Transverse colon (tissue), 4 donors: ENCODE measurements around the gene ESD. TPM values are rescaled to one million over a fixed set of nuclear protein-coding genes. Genes with fewer than 3 reads are reported as not detected.

Experiments used
- DNase-seq: peaks from one replicate; pipeline ENCODE4 v3.0.0-alpha.2; 2019
- H3K27ac ChIP-seq, 4 donors: fragments of 200-600 bp; sonication (generic); 2 replicates each; pipeline ENCODE4 v1.5.1; 2016 to 2018; ENCODE audit warnings: inconsistent platforms in 4 of 4
- H3K27me3 ChIP-seq: fragments of 200-600 bp; sonication (generic); 2 replicates; pipeline ENCODE4 v1.5.1; 2017; ENCODE audit warnings: inconsistent platforms
- H3K36me3 ChIP-seq, 4 donors: fragments of 200-600 bp; sonication (generic); 2 replicates each; pipeline ENCODE4 v1.5.1; 2017 to 2019; ENCODE audit warnings: inconsistent platforms in 4 of 4
- H3K4me1 ChIP-seq, 4 donors: fragments of 200-600 bp; sonication (generic); 2 replicates each; pipeline ENCODE4 v1.5.1; 2017 to 2020; ENCODE audit warnings: inconsistent platforms in 4 of 4
- H3K4me3 ChIP-seq, 4 donors: fragments of 200-600 bp; sonication (generic); 1 replicate in 1 of 4; 2 replicates in 3 of 4; pipeline versions ENCODE4 v1.5.1 to v1.6.1; 2017 to 2019; ENCODE audit warnings: inconsistent platforms in 4 of 4
- H3K9me3 ChIP-seq, 2 donors: fragments of 200-600 bp; sonication (generic); 2 replicates each; pipeline ENCODE4 v1.5.1; 2017 to 2019; ENCODE audit warnings: inconsistent platforms in 2 of 2
- EP300 ChIP-seq: sonication (generic); formaldehyde crosslinking; IDR thresholded peaks from one replicate; pipeline ENCODE4 v1.6.1; 2017; ENCODE audit warnings: antibody characterized with exemption, low read depth
- POLR2A ChIP-seq: fragments of 450-650 bp; IDR thresholded peaks from one replicate; pipeline ENCODE4 v1.6.1; 2016; ENCODE audit warnings: antibody characterized with exemption, mild to moderate bottlenecking, moderate library complexity
- POLR2AphosphoS5 ChIP-seq, 3 donors: sonication (generic); formaldehyde crosslinking; IDR thresholded peaks; one replicate each; pipeline ENCODE4 v1.6.1; 2016; ENCODE audit warnings: antibody characterized with exemption in 3 of 3
- WGBS, 2 donors: methylation state at CpG; one replicate each; pipeline ENCODE4 v1.1.5; 2018; ENCODE audit warnings: low coverage in 1 of 2; 5-methylcytosine and 5-hydroxymethylcytosine counted together
- in situ Hi-C, 4 donors: fragments of 200-750 bp; cut with MboI; loops; one replicate each; pipeline versions ENCODE4 v1.15.0 to v1.15.1; 2017; ENCODE audit warnings: low sequenced_read_pairs in 3 of 4, low pct_ligation_motif_present in 1 of 4, low pct_unique_long_range_greater_than_20kb in 1 of 4
- intact Hi-C: fragments of 100-400 bp; cut with DNase I; formaldehyde crosslinking; loops from one replicate; pipeline ENCODE4 v1.15.1; 2023; ENCODE audit warnings: low total_unique reads
- total RNA-seq, 4 donors: library from RNA; depleted of rRNA; stranded (reverse); fragments of >200 nt; gene quantifications; one replicate each; pipeline ENCODE4 v1.1.0, GENCODE V29; 2016
- TF ChIP-seq, protein P1 (sequence below), 5 experiments: fragments of 200-600 bp in 3 of 5; fragments of 450-650 bp in 2 of 5; sonication (generic) in 3 of 5; IDR thresholded peaks; 1 replicate in 2 of 5; 2 replicates in 3 of 5; pipeline ENCODE4 v1.5.1; 2016 to 2017; ENCODE audit warnings: antibody characterized with exemption in 5 of 5, inconsistent platforms in 3 of 5, mild to moderate bottlenecking in 2 of 5, moderate library complexity in 1 of 5

The ESD gene
- total RNA-seq, 4 donors from 2014 or later: 15.7 to 102 (median 60.6) TPM

DNA sequence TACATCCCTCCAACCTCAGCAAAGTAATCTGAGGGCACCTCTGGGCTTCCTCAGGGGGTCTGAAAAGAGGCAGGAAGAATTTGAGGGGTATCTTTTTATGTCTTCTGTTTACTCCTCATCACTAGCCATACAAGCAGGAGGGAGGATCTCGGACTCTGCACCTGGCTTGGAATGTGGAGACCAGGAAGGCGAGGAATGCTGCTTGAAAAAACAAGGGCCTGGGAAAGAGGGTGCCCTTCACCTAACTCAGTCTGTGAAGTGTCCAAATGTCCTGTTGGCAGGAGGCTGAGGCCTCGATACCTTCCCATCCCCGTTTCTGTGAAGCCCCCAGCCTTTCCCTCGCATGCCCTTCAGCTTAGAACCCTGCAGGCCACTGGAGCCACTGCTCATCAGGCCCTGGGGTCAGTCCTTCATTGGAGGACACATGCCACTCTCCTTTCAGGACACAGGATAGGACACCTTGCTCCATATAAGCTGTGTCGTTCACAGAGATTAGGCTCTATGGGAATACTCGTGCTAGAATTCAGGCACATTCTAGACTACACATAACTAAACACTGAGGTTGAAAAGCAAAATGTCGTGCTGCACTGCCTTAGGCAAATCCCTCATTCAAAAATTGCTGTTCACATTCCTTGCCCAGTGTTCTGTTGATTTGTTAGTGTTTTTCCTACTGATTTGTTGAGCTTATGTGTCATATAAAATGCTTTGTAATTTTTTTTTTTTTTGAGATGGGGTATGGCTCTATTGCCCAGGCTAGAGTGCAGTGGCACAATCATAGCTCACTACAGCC lies 49.7 kb downstream of the ESD start:
- no peak for DNase-seq
- no peak overlapping the region for H3K27ac ChIP-seq
- no peaks in the 10 kb centered on the region for H3K9me3 ChIP-seq
- in situ Hi-C loops: no loop called here
- peaks cover 0 to 14% (median 0%) of the 10 kb centered on the region in 4 donors for H3K4me1 ChIP-seq
- intact Hi-C loops: no loop called here
- WGBS, 2 donors: 96 to 100% methylated on average over 1 to 8 of the region's 8 CpGs
- H3K27me3 ChIP-seq: no peaks in the 10 kb centered on the region
- no peak overlapping the region for H3K4me3 ChIP-seq
- TF ChIP-seq POLR2A (no peak), EP300 (no peak), POLR2AphosphoS5 (IDR thresholded peaks at IDR 0.05) (no peak)
- TF ChIP-seq, protein P1, sequence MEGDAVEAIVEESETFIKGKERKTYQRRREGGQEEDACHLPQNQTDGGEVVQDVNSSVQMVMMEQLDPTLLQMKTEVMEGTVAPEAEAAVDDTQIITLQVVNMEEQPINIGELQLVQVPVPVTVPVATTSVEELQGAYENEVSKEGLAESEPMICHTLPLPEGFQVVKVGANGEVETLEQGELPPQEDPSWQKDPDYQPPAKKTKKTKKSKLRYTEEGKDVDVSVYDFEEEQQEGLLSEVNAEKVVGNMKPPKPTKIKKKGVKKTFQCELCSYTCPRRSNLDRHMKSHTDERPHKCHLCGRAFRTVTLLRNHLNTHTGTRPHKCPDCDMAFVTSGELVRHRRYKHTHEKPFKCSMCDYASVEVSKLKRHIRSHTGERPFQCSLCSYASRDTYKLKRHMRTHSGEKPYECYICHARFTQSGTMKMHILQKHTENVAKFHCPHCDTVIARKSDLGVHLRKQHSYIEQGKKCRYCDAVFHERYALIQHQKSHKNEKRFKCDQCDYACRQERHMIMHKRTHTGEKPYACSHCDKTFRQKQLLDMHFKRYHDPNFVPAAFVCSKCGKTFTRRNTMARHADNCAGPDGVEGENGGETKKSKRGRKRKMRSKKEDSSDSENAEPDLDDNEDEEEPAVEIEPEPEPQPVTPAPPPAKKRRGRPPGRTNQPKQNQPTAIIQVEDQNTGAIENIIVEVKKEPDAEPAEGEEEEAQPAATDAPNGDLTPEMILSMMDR (IDR thresholded peaks at IDR 0.05): no peak
- H3K36me3 ChIP-seq: peaks cover 0 to 33% (median 8%) of the 10 kb centered on the region in 4 donors

DNA sequence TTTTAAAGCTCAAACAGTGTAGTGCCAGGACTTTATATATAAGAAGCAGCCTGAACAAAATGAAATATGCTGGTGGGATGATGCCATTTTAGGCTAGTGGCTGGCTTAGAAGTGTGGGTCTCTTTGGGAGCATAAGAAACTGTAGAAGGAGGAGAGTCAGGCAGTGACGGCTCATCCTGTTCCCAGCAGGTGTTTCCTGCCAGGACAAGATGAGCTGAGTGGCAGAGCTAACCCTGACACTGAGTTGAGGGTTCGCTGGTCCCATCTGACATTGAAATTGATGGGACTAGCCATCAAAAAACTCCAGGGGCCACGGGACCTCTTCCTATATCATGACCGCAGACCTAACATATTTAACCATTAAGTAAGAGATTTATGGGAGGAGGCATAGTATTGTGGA lies 51.3 kb downstream of the ESD start:
- Histone ChIP-seq H3K4me3 (no peak overlapping the region), H3K4me1 (peaks cover 0 to 5% (median 0%) of the 10 kb centered on the region in 4 donors), H3K27me3 (no peaks in the 10 kb centered on the region), H3K36me3 (peaks cover 0 to 36% (median 6%) of the 10 kb centered on the region in 4 donors), H3K27ac (no peak overlapping the region), H3K9me3 (no peaks in the 10 kb centered on the region)
- TF ChIP-seq EP300: no peak
- TF ChIP-seq, protein P1 (IDR thresholded peaks at IDR 0.05): no peak
- TF ChIP-seq POLR2A: no peak
- no peak for TF ChIP-seq POLR2AphosphoS5 (IDR thresholded peaks at IDR 0.05)
- 86% methylated on average over 4 of the region's 4 CpGs; no CpG with 5 or more reads in 1 of the 2 donors for WGBS, 2 donors
- intact Hi-C loops: no loop called here
- in situ Hi-C loops: no loop called here
- no peak for DNase-seq

DNA sequence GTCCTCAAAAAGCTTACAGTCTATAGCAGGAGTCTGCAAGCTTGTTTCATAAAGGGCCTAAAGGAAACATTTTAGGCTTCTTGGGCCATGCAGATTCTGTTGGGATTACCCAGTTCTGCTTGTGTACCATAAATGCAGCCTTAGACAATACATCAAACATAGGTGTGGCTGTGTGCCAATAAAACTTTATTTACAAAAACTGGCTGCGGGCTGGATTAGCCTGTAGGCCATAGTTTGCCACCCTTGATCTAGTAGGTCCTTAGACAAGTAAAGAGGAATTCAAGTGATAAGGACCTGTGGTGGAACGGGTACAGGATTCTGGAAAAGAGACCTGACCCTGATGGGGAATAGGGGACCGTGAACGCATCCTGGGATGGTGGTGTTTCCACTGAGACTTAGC lies 51.9 kb downstream of the ESD start:
- in situ Hi-C loops (no loop called here), intact Hi-C loops (no loop called here)
- no peak overlapping the region for H3K27ac ChIP-seq
- WGBS, 2 donors: 83 to 86% methylated on average over 2 to 4 of the region's 4 CpGs
- TF ChIP-seq POLR2A (no peak), POLR2AphosphoS5 (IDR thresholded peaks at IDR 0.05) (no peak), EP300 (no peak)
- TF ChIP-seq, protein P1 (IDR thresholded peaks at IDR 0.05): no peak
- peaks cover 0 to 31% (median 3%) of the 10 kb centered on the region in 4 donors for H3K36me3 ChIP-seq
- no peak overlapping the region for H3K4me3 ChIP-seq
- H3K9me3 ChIP-seq: no peaks in the 10 kb centered on the region
- H3K27me3 ChIP-seq: no peaks in the 10 kb centered on the region
- H3K4me1 ChIP-seq: peaks cover 0 to 3% (median 0%) of the 10 kb centered on the region in 4 donors
- no peak for DNase-seq

DNA sequence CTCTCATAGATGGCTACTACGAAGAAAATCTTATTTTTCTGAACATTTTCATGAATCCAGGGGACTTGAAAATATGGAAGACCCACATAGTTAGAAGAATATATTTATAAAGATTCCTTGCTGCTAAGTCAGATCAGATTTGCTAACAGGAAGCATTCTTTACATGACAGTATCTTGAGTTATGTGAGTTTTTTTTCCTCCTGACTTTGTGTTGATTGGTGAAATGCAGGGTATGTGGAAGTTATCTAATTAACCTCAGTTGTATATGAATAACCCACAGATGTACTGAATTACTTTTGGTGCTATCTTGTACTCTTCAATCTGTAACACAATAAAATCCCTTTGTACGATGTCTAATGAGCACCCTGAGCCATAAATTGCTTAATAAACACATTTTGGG lies 53.8 kb downstream of the ESD start:
- 88 to 93% methylated on average over 2 of the region's 2 CpGs for WGBS, 2 donors
- Histone ChIP-seq H3K27ac (no peak overlapping the region), H3K4me3 (no peak overlapping the region), H3K27me3 (no peaks in the 10 kb centered on the region), H3K36me3 (peaks cover 0 to 25% (median 3%) of the 10 kb centered on the region in 4 donors), H3K4me1 (no peaks in the 10 kb centered on the region), H3K9me3 (no peaks in the 10 kb centered on the region)
- DNase-seq: no peak
- in situ Hi-C loops: no loop called here
- TF ChIP-seq, protein P1 (IDR thresholded peaks at IDR 0.05): no peak
- TF ChIP-seq POLR2A (no peak), POLR2AphosphoS5 (IDR thresholded peaks at IDR 0.05) (no peak), EP300 (no peak)
- intact Hi-C loops: no loop called here
